ENCODE results near the gene APOL2. TPM values are rescaled to one million over a fixed set of nuclear protein-coding genes. Genes with fewer than 3 reads are reported as not detected.

The APOL2 gene
- total and polyA plus RNA-seq, 9 donors, result 13.6 to 38.1 (median 28.2) TPM

DNA sequence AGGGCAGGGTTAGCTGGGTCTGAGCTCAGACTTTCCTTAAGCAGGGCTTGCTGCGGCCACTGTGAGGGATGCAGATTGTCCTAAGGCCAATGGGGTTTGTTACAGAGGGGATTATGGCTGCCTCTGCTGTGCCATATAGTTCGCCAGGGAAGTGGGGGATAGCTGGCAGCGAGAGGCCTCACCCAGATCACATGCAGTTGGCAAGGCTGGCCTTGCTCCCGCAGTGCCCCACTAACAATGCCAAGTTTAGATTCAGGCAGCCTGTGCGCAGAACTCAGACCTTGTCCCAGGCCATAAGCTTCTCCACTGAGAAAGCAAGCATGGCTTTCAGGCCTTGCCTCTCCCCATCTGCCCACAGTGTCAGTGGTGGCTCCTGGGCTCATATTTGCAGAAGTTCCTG is 4.7 kb upstream of the APOL2 start:
- intact Hi-C loops (cut with DNase I), result no loop called here
- TF ChIP-seq, protein P1, sequence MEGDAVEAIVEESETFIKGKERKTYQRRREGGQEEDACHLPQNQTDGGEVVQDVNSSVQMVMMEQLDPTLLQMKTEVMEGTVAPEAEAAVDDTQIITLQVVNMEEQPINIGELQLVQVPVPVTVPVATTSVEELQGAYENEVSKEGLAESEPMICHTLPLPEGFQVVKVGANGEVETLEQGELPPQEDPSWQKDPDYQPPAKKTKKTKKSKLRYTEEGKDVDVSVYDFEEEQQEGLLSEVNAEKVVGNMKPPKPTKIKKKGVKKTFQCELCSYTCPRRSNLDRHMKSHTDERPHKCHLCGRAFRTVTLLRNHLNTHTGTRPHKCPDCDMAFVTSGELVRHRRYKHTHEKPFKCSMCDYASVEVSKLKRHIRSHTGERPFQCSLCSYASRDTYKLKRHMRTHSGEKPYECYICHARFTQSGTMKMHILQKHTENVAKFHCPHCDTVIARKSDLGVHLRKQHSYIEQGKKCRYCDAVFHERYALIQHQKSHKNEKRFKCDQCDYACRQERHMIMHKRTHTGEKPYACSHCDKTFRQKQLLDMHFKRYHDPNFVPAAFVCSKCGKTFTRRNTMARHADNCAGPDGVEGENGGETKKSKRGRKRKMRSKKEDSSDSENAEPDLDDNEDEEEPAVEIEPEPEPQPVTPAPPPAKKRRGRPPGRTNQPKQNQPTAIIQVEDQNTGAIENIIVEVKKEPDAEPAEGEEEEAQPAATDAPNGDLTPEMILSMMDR (IDR thresholded peaks at IDR 0.05), result no peak
- no peak for TF ChIP-seq POLR2A (IDR thresholded peaks at IDR 0.05)
- no peak for TF ChIP-seq EP300 (IDR thresholded peaks at IDR 0.05)
- DNase-seq, result no peak
- no peaks in the 10 kb centered on the region for H3K27me3 ChIP-seq
- no peak overlapping the region for H3K4me3 ChIP-seq
- H3K9me3 ChIP-seq, result no peaks in the 10 kb centered on the region
- H3K36me3 ChIP-seq, result no peaks in the 10 kb centered on the region
- no peak overlapping the region for H3K27ac ChIP-seq
- 91 to 96% (median 94%) methylated on average over 3 to 5 of the region's 5 CpGs for WGBS, 3 donors
- no peaks in the 10 kb centered on the region for H3K4me1 ChIP-seq (ENCODE audit: insufficient read depth)

DNA sequence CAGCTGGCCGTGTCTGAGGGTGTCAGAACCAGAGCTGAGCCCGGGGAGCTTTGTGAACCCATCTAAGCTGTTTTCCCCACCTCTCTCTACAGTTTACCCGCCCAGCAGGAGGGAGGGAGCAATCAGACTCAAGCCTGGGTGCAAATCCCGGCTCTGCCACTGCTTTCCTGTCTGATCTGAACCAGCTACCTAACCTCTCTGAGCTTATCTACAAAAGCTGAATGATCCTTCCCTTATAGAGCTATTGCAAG is 252 bp downstream of the APOL2 start:
- DNase-seq, result no peak
- no peaks in the 10 kb centered on the region for H3K9me3 ChIP-seq
- no peaks in the 10 kb centered on the region for H3K36me3 ChIP-seq
- peak overlapping the region; percentile 66 to 83 for H3K27ac ChIP-seq
- TF ChIP-seq POLR2A (IDR thresholded peaks at IDR 0.05), result no peak
- TF ChIP-seq, protein P1 (IDR thresholded peaks at IDR 0.05), result no peak
- WGBS, 3 donors, result 0% methylated on average over 4 of the region's 4 CpGs
- H3K4me1 ChIP-seq (ENCODE audit: insufficient read depth), result peaks cover 16% of the 10 kb centered on the region
- no peaks in the 10 kb centered on the region for H3K27me3 ChIP-seq
- intact Hi-C loops (cut with DNase I), result loop anchor here in 1 of 4 donors (10.0 kb wide), 1 partner anchor 94 kb away; no protein-coding TSS in a partner anchor
- peak overlapping the region; percentile 48 for H3K4me3 ChIP-seq

DNA sequence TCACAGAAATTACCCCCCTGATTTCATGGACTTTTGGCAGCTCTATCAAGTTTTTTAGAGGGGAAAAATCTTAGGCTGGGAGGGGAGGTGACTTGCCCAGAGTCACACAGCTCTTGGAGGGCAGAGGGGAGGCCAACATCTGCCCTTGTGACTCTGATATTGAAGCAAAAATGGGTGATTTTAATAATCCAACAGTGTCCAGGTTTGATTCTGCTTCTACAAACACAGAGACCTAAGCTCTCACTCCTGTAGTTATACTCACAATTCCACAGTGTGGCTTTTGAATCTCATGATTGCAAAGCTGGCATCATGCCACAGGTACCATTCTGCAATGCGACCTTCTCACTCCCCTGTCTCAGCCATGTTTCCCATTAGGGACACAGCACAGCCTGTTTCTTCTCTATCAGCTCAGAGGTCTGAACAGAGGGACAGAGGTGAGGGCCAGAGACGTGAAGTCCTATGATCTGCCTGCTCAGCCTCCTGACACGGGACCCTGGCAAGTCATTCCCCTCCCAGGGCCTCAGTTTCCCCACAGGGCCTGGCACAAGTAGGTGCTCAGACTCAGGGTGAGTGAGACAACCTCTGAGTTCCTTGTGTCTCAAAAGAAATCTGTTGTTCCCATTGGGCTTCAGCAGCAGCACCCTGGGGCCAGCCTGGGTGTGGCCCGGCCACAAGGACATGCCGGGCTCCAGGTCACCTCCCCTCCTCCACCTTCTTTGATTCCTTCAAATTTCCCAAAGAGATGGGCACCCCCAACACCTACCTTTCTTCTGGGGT is 766 bp downstream of the APOL2 start:
- Histone ChIP-seq H3K36me3 (no peaks in the 10 kb centered on the region), H3K27me3 (no peaks in the 10 kb centered on the region), H3K27ac (peak overlapping the region; percentile 66 to 83), H3K4me3 (peak overlapping the region; percentile 48), H3K4me1 (ENCODE audit: insufficient read depth) (peaks cover 16% of the 10 kb centered on the region), H3K9me3 (no peaks in the 10 kb centered on the region)
- TF ChIP-seq EP300 (IDR thresholded peaks at IDR 0.05), result no peak
- TF ChIP-seq, protein P1 (IDR thresholded peaks at IDR 0.05), result no peak
- no peak for TF ChIP-seq POLR2A (IDR thresholded peaks at IDR 0.05)
- peak in 2 of 5 donors; percentile 35 to 52 for DNase-seq
- 0 to 4% (median 4%) methylated on average over 5 of the region's 5 CpGs for WGBS, 3 donors
- intact Hi-C loops (cut with DNase I), result loop anchor here in 1 of 4 donors (10.0 kb wide), 1 partner anchor 94 kb away; no protein-coding TSS in a partner anchor

DNA sequence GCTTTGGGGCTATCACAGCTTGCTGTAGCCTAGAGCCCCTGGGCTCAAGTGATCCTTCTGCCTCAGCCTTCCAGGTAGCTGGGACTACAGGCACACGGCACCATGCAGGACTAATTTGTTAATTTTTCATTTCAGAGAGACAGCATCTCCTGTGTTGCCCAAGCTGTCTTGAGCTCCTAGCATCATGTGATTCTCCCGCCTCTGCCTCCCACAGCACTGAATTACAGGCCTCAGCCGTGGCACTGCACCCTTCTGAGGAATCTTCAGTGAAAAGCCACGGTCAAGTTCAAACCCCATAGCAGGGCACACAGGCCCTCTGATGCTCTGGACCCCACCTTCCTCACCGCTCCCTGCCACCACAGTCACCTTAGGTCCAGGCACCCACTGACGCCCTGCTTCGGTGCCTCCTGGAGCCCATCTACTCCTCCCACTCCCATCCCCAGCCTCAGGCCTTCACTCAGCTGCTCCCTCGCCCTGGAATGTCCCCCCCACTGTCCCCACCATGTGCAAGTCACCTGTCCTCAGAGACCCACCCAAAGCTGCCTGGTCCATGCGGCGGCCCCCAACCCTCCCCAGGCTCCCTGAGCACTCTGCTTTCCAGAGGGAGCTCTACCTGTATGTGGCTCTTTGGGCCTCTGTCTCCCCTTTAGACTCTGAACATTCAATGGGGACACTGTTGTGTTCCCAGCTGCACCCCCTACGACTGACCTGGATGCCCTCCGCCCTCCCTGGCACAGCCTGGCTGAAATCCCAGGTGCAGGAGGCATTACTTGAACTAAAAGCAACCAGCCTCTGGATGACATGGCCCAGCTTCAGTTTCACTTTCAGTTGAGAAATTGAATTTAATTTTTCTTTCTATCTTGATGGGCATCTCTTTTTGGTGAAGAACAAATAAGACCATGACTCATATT is 1.6 kb downstream of the APOL2 start:
- peak overlapping the region in 1 of 2 donors; percentile 83 for H3K27ac ChIP-seq
- peak overlapping the region; percentile 48 for H3K4me3 ChIP-seq
- no peak for TF ChIP-seq POLR2A (IDR thresholded peaks at IDR 0.05)
- no peak for TF ChIP-seq EP300 (IDR thresholded peaks at IDR 0.05)
- TF ChIP-seq, protein P1 (IDR thresholded peaks at IDR 0.05), result no peak
- H3K4me1 ChIP-seq (ENCODE audit: insufficient read depth), result peaks cover 16% of the 10 kb centered on the region
- intact Hi-C loops (cut with DNase I), result loop anchor here in 1 of 4 donors (10.0 kb wide), 1 partner anchor 93 kb away; no protein-coding TSS in a partner anchor
- no peaks in the 10 kb centered on the region for H3K27me3 ChIP-seq
- no peaks in the 10 kb centered on the region for H3K36me3 ChIP-seq
- 53 to 64% (median 59%) methylated on average over 12 of the region's 12 CpGs for WGBS, 3 donors
- no peaks in the 10 kb centered on the region for H3K9me3 ChIP-seq
- peak in 1 of 5 donors; percentile 50 for DNase-seq

All from ovary (tissue), 9 donors.